Astrocyte of the spinal cord (primary cell): ENCODE data around the gene IKZF1.

Experiments used
- DNase-seq: peaks from one replicate; pipeline ENCODE4 v3.0.0; 2011; ENCODE audit warnings: low read depth, low spot score
- H3K4me3 ChIP-seq: 2 replicates; pipeline ENCODE4 v1.5.1; 2011; ENCODE audit warnings: low read depth, mild to moderate bottlenecking, low read length, moderate library complexity
- in situ Hi-C: cut with HindIII; loops from 2 replicates; pipeline ENCODE4 v1.10.0; 2017; ENCODE audit warnings: low sequenced_read_pairs
- TF ChIP-seq, protein P1 (sequence below): IDR thresholded peaks from 2 replicates; pipeline ENCODE4 v1.5.1; 2012; ENCODE audit warnings: low read depth, mild to moderate bottlenecking, low read length, inconsistent platforms

The IKZF1 gene

GRCh38 chr7:50346545-50347497, 42.3 kb downstream of the IKZF1 start:
- TF ChIP-seq, protein P1, sequence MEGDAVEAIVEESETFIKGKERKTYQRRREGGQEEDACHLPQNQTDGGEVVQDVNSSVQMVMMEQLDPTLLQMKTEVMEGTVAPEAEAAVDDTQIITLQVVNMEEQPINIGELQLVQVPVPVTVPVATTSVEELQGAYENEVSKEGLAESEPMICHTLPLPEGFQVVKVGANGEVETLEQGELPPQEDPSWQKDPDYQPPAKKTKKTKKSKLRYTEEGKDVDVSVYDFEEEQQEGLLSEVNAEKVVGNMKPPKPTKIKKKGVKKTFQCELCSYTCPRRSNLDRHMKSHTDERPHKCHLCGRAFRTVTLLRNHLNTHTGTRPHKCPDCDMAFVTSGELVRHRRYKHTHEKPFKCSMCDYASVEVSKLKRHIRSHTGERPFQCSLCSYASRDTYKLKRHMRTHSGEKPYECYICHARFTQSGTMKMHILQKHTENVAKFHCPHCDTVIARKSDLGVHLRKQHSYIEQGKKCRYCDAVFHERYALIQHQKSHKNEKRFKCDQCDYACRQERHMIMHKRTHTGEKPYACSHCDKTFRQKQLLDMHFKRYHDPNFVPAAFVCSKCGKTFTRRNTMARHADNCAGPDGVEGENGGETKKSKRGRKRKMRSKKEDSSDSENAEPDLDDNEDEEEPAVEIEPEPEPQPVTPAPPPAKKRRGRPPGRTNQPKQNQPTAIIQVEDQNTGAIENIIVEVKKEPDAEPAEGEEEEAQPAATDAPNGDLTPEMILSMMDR, result no peak
- no peak for DNase-seq
- H3K4me3 ChIP-seq, result no peak overlapping the region
- in situ Hi-C loops, result no loop called here

DNA sequence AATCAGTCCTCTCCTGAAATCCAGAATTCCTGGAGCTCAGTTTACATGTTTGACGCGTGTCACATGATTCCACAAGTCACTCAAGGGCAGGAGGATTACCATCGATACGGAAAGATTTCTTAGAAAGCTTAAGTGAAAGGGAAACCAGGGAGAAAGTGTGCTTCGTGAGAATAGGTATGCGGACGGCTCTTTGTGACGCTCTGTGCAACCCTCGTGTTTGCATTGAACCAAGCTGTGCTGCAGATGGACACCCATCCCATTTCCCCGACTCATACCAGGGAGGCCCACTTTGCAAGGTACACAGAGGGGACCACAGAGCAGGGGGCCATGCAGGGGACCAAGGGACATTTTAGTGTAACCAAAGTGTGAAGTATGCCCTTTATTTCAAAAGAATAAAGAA, 43.2 kb downstream of the IKZF1 start:
- H3K4me3 ChIP-seq, result no peak overlapping the region
- TF ChIP-seq, protein P1, result no peak
- in situ Hi-C loops, result no loop called here
- no peak for DNase-seq

- in situ Hi-C loops, result no loop called here
- TF ChIP-seq, protein P1, result no peak
- DNase-seq, result no peak
- H3K4me3 ChIP-seq, result no peak overlapping the region
Measured at GRCh38 chr7:50348469-50349162, 44.1 kb downstream of the IKZF1 start.

GRCh38 chr7:50349399-50349798, 44.9 kb downstream of the IKZF1 start:
- DNase-seq, result no peak
- in situ Hi-C loops, result no loop called here
- no peak overlapping the region for H3K4me3 ChIP-seq
- TF ChIP-seq, protein P1, result no peak

DNA sequence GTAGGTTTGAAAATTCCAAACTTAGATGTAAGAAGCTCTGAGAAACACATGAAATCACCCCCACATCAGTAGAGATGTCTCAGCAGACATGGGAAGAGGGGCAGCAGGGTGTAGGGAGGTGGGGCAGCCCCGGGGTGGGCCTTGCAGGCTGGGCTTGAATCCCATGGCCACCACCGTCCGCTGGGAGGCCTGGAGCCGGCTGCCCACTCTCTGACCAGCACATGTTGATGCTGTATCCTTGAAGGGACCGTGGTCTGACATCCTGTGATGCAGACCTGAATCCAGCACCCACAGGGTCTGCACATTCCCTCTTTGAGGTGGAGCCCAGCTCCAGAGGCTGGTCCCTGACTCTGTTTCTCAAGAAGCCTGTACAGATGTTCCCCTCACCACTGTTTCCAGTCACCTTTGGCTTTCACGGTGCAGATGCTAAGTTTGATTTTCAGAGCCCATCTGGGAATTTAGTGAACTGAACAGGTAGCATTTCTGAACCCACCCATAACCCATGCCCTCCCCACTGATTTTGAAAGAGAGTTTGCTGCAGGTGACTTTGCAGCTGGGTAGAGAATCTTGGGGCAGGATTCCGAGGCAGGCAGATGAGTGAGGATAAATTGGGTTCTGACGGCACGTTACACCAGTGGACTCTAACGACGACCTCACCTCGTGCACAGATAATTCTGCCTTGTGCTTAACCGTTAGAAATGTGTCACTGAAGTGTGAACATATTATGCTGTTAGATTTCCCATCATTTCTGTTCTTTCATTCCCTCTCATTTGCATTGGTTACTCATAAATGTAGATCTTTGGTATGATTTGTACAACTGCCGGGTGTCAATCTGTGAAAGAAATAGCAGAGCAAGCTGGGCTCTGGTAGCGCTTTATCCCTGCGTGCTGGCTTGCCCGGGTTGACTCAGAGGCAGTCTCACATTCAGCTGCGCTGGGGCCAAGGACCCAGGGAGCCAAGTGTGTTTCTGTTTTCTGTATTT, 45.7 kb downstream of the IKZF1 start:
- in situ Hi-C loops, result no loop called here
- no peak overlapping the region for H3K4me3 ChIP-seq
- no peak for DNase-seq
- TF ChIP-seq, protein P1, result no peak

DNA sequence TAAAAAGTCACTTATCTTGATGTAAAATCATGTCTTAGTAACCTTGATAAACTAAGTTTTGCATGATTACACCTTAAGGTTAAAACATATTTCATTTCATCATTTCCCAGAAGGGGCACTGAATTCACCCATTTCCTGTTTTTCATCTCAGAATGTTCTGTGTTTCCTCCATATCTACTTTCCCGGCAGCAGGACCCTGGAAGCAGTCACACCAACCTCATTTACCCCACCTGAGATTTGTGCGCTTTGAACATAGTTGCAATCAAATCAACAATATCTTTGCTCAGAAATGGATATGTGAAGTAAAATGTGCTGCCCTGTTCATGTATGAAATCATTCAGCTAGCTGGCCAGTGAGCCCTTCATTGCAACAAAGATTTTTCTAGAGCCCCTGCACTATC, 46.8 kb downstream of the IKZF1 start:
- TF ChIP-seq, protein P1, result no peak
- DNase-seq, result no peak
- no peak overlapping the region for H3K4me3 ChIP-seq
- in situ Hi-C loops, result no loop called here
